Osteoblast (primary cell): ENCODE results near the gene TUBGCP5. TPM values are rescaled to one million over a fixed set of nuclear protein-coding genes. Genes with fewer than 3 reads are reported as not detected.

Experiments
- DNase-seq: peaks from one replicate; pipeline ENCODE4 v3.0.0; 2011; ENCODE audit warnings: low spot score, mixed read lengths; ENCODE audit not compliant: insufficient read length; ENCODE audit errors: missing footprints
- H2AFZ ChIP-seq: 2 replicates; pipeline ENCODE4 v1.6.0; 2011; ENCODE audit warnings: mild to moderate bottlenecking, low read length
- H3K27ac ChIP-seq: 2 replicates; pipeline ENCODE4 v1.5.1; 2011; ENCODE audit warnings: mild to moderate bottlenecking, low read depth, low read length, moderate library complexity
- H3K27me3 ChIP-seq: 2 replicates; pipeline ENCODE4 v1.6.0; 2012; ENCODE audit warnings: mild to moderate bottlenecking, control low read depth, inconsistent platforms, low read length, moderate library complexity; ENCODE audit not compliant: insufficient read depth
- H3K36me3 ChIP-seq: 2 replicates; pipeline ENCODE4 v1.5.1; 2011; ENCODE audit warnings: mild to moderate bottlenecking, low read length, control low read depth, moderate library complexity; ENCODE audit not compliant: insufficient read depth
- H3K4me1 ChIP-seq: 2 replicates; pipeline ENCODE4 v1.5.1; 2011; ENCODE audit warnings: mild to moderate bottlenecking, low read length, control low read depth, moderate library complexity; ENCODE audit not compliant: insufficient read depth
- H3K4me2 ChIP-seq: 2 replicates; pipeline ENCODE4 v1.6.0; 2011; ENCODE audit warnings: mild to moderate bottlenecking, low read length; ENCODE audit not compliant: insufficient read depth
- H3K4me3 ChIP-seq: fragments of 200-600 bp; sonication (generic); 3 replicates; pipeline ENCODE4 v1.5.1; 2012; ENCODE audit warnings: mild to moderate bottlenecking, low read length, inconsistent platforms; ENCODE audit not compliant: insufficient read depth
- H3K79me2 ChIP-seq: 2 replicates; pipeline ENCODE4 v1.6.0; 2012; ENCODE audit warnings: mild to moderate bottlenecking, low read length, control low read depth, inconsistent platforms; ENCODE audit not compliant: insufficient read depth
- H3K9me3 ChIP-seq: 2 replicates; pipeline ENCODE4 v1.5.1; 2011; ENCODE audit warnings: low read depth, low read length, control low read depth
- H4K20me1 ChIP-seq: 2 replicates; pipeline ENCODE4 v1.6.0; 2012; ENCODE audit warnings: mild to moderate bottlenecking, low read length, control low read depth; ENCODE audit not compliant: insufficient read depth
- total RNA-seq: library from RNA; depleted of rRNA; stranded (reverse); fragments of >200 nt; gene quantifications from 2 replicates; pipeline ENCODE4 v1.2.3, GENCODE V29; 2012
- TF ChIP-seq, protein P1 (sequence below): IDR thresholded peaks from 2 replicates; pipeline ENCODE4 v1.5.1; 2011; ENCODE audit warnings: mild to moderate bottlenecking, low read depth, low read length, moderate library complexity; ENCODE audit errors: extremely low read depth

The TUBGCP5 gene
- total RNA-seq, 1 donor: 32.6 TPM

DNA sequence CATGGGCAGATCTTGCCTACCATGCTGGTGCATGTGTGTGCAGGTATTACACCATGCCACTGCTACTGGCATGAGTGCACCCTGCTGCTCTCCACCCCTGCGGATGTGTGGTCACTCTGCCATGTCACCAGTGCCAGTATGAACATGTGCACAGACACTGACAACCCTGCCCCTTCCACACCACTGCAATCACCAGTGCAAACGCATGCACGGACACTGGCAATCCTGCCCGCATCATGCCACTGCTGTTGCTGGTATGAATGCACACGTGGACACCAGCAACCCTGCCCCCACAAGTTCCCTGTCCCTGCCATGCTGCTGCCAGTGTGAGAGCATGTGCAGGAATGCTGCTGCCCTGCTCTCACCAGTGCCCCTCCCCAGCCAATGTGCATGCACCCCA lies 24.8 kb upstream of the TUBGCP5 start:
- Histone ChIP-seq H4K20me1 (no peaks in the 10 kb centered on the region), H3K9me3 (no peaks in the 10 kb centered on the region), H3K4me1 (no peaks in the 10 kb centered on the region), H3K4me3 (no peak overlapping the region), H3K4me2 (no peak overlapping the region), H3K27me3 (no peaks in the 10 kb centered on the region), H3K27ac (no peak overlapping the region), H3K79me2 (no peaks in the 10 kb centered on the region), H2AFZ (no peak overlapping the region), H3K36me3 (no peaks in the 10 kb centered on the region)
- DNase-seq: no peak
- TF ChIP-seq, protein P1, sequence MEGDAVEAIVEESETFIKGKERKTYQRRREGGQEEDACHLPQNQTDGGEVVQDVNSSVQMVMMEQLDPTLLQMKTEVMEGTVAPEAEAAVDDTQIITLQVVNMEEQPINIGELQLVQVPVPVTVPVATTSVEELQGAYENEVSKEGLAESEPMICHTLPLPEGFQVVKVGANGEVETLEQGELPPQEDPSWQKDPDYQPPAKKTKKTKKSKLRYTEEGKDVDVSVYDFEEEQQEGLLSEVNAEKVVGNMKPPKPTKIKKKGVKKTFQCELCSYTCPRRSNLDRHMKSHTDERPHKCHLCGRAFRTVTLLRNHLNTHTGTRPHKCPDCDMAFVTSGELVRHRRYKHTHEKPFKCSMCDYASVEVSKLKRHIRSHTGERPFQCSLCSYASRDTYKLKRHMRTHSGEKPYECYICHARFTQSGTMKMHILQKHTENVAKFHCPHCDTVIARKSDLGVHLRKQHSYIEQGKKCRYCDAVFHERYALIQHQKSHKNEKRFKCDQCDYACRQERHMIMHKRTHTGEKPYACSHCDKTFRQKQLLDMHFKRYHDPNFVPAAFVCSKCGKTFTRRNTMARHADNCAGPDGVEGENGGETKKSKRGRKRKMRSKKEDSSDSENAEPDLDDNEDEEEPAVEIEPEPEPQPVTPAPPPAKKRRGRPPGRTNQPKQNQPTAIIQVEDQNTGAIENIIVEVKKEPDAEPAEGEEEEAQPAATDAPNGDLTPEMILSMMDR: no peak

DNA sequence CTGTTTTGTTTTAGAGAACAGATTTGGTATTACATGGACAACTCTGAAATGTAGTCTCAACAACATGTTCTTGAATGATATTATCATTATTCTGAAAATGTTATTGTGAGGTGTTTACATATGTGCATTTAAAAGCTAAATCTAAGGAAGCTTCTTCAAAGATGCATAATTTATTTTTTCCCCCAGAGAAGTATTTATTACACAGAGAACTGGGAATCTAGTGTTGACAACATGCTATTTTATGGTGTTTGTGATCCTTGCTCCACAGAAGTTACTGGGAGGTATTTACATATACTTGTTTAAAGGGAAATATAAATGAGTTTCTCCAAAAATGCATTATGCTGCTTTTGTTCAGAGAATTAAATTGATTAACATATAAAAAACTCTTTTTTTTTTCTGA lies 18.3 kb upstream of the TUBGCP5 start:
- H3K9me3 ChIP-seq: no peaks in the 10 kb centered on the region
- no peak overlapping the region for H3K27ac ChIP-seq
- H3K4me1 ChIP-seq: no peaks in the 10 kb centered on the region
- DNase-seq: no peak
- no peak overlapping the region for H3K4me2 ChIP-seq
- H3K36me3 ChIP-seq: no peaks in the 10 kb centered on the region
- TF ChIP-seq, protein P1: no peak
- H3K4me3 ChIP-seq: no peak overlapping the region
- H3K79me2 ChIP-seq: no peaks in the 10 kb centered on the region
- no peaks in the 10 kb centered on the region for H4K20me1 ChIP-seq
- H3K27me3 ChIP-seq: peaks cover 2% of the 10 kb centered on the region
- no peak overlapping the region for H2AFZ ChIP-seq

DNA sequence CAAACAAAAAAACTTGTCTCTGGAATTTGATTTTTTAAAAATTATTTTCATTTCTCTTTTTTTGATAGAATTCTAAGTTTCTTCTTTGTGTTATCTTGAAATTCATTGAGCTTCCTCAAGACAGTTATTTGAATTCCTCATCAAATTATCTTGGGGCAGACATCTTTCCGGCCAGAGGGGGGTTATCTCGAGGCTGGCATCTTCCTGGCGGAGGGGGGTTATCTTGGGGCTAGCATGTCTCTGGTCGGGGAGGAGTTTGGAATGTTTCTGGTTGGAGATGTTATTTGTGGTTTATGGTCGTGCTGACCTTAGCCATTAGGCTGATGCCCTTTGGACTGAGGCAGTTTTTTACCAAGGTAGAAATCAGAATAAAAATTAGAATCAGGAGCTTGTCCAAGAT lies 15.9 kb upstream of the TUBGCP5 start:
- H3K27ac ChIP-seq: no peak overlapping the region
- no peaks in the 10 kb centered on the region for H3K36me3 ChIP-seq
- no peaks in the 10 kb centered on the region for H3K9me3 ChIP-seq
- TF ChIP-seq, protein P1: no peak
- H3K4me3 ChIP-seq: no peak overlapping the region
- DNase-seq: no peak
- no peaks in the 10 kb centered on the region for H3K4me1 ChIP-seq
- peaks cover 2% of the 10 kb centered on the region for H3K27me3 ChIP-seq
- no peaks in the 10 kb centered on the region for H4K20me1 ChIP-seq
- H3K4me2 ChIP-seq: no peak overlapping the region
- H3K79me2 ChIP-seq: no peaks in the 10 kb centered on the region
- H2AFZ ChIP-seq: no peak overlapping the region

GRCh38 chr15:23052522-23052921 lies 13.2 kb upstream of the TUBGCP5 start:
- no peak for DNase-seq
- H3K79me2 ChIP-seq: no peaks in the 10 kb centered on the region
- TF ChIP-seq, protein P1: no peak
- H3K4me3 ChIP-seq: no peak overlapping the region
- no peak overlapping the region for H3K27ac ChIP-seq
- H2AFZ ChIP-seq: no peak overlapping the region
- no peak overlapping the region for H3K4me2 ChIP-seq
- H4K20me1 ChIP-seq: no peaks in the 10 kb centered on the region
- peaks cover 2% of the 10 kb centered on the region for H3K27me3 ChIP-seq
- H3K9me3 ChIP-seq: no peaks in the 10 kb centered on the region
- no peaks in the 10 kb centered on the region for H3K36me3 ChIP-seq
- H3K4me1 ChIP-seq: no peaks in the 10 kb centered on the region
